PC-3 (cell line): ENCODE measurements around the gene ATP2A1. TPM values are rescaled to one million over a fixed set of nuclear protein-coding genes. Genes with fewer than 3 reads are reported as not detected.

ENCODE experiments used
- ATAC-seq: fragments of 200-7000 bp; cut with Tn5 transposase; 2 replicates; pipeline ENCODE4 v1.9.1; 2020; ENCODE audit warnings: mild to moderate bottlenecking, moderate library complexity
- BruUV-seq: library from RNA; stranded (reverse); fragments of 400-500 nt; replicated peaks from 2 replicates; lab custom pipeline; 2021; lab: Mats Ljungman, UMichigan
- CTCF ChIA-PET: fragments of 300-600 bp; sonication (Branson Sonifier 250); formaldehyde crosslinking; loops from one replicate; lab custom pipeline; 2022; ENCODE audit warnings: antibody characterized with exemption; lab: Charles Lee
- POLR2A ChIA-PET: fragments of 300-600 bp; sonication (Branson Sonifier 250); formaldehyde crosslinking; loops from one replicate; lab custom pipeline; 2022; ENCODE audit warnings: antibody characterized with exemption; ENCODE audit not compliant: unreplicated experiment; lab: Charles Lee
- DNase-seq: peaks from one replicate; pipeline ENCODE4 v3.0.0-alpha.2; 2015
- H2AFZ ChIP-seq: fragments of 300-600 bp; sonication (generic); 2 replicates; pipeline ENCODE4 v1.6.0; 2016; ENCODE audit warnings: antibody characterized with exemption, low read length
- H3F3A ChIP-seq: fragments of 300-600 bp; sonication (generic); one replicate; pipeline ENCODE4 v1.6.0; 2017; ENCODE audit warnings: antibody characterized with exemption, low read length, control low read depth, mild to moderate bottlenecking; ENCODE audit not compliant: unreplicated experiment
- H3K27ac ChIP-seq: fragments of 300-600 bp; sonication (generic); 2 replicates; pipeline ENCODE4 v1.5.1; 2016; ENCODE audit warnings: mild to moderate bottlenecking, low read length
- H3K27me3 ChIP-seq: fragments of 300-600 bp; sonication (generic); 2 replicates; pipeline ENCODE4 v1.6.1; 2016; ENCODE audit warnings: low read length, mixed read lengths
- H3K36me3 ChIP-seq: fragments of 300-600 bp; sonication (generic); 2 replicates; pipeline ENCODE4 v1.6.1; 2016; ENCODE audit warnings: low read depth, mixed run types, low read length, mixed read lengths
- H3K4me1 ChIP-seq: fragments of 300-600 bp; sonication (generic); 2 replicates; pipeline ENCODE4 v1.5.1; 2016; ENCODE audit warnings: low read length; ENCODE audit not compliant: insufficient read depth
- H3K4me2 ChIP-seq: fragments of 300-600 bp; sonication (generic); 2 replicates; pipeline ENCODE4 v1.6.0; 2016; ENCODE audit warnings: low read length
- H3K4me3 ChIP-seq: fragments of 300-600 bp; sonication (generic); 2 replicates; pipeline ENCODE4 v1.5.1; 2016; ENCODE audit warnings: mild to moderate bottlenecking, low read length, mixed read lengths
- H3K79me2 ChIP-seq: fragments of 300-600 bp; sonication (generic); 2 replicates; pipeline ENCODE4 v1.6.1; 2017; ENCODE audit warnings: low read length, mixed read lengths
- H3K9ac ChIP-seq: fragments of 300-600 bp; sonication (generic); 2 replicates; pipeline ENCODE4 v1.6.0; 2016; ENCODE audit warnings: mild to moderate bottlenecking, low read length
- H3K9me2 ChIP-seq: fragments of 300-600 bp; sonication (generic); replicated peaks from 2 replicates; pipeline ENCODE4 v1.6.1; 2016; ENCODE audit warnings: mixed run types, low read length, mixed read lengths
- H3K9me3 ChIP-seq: fragments of 300-600 bp; sonication (generic); 2 replicates; pipeline ENCODE4 v1.6.1; 2016; ENCODE audit warnings: low read length, mixed read lengths
- H4K20me1 ChIP-seq: fragments of 300-600 bp; sonication (generic); 2 replicates; pipeline ENCODE4 v1.6.1; 2016; ENCODE audit warnings: low read length, mixed read lengths
- CTCF ChIP-seq: fragments of 300-600 bp; sonication (generic); conservative IDR thresholded peaks from 2 replicates; pipeline ENCODE4 v1.5.1; 2017; ENCODE audit warnings: antibody characterized with exemption, low read depth, mild to moderate bottlenecking, low read length
- EZH2 ChIP-seq: fragments of 300-600 bp; sonication (generic); IDR thresholded peaks from one replicate; pipeline ENCODE4 v1.6.1; 2017; ENCODE audit warnings: antibody characterized with exemption, mild to moderate bottlenecking, low read length; ENCODE audit not compliant: unreplicated experiment
- EZH2phosphoT487 ChIP-seq: fragments of 300-600 bp; sonication (generic); IDR thresholded peaks from 2 replicates; pipeline ENCODE4 v1.6.1; 2018; ENCODE audit warnings: mild to moderate bottlenecking, antibody characterized with exemption, low read length, borderline replicate concordance
- intact Hi-C: fragments of 100-400 bp; cut with micrococcal nuclease; formaldehyde crosslinking; loops from 2 replicates; pipeline ENCODE4 v1.9.0; 2023
- total RNA-seq: library from RNA; depleted of rRNA; stranded (reverse); fragments of >200 nt; gene quantifications from 2 replicates; pipeline ENCODE4 v1.2.3, GENCODE V29; 2014

The ATP2A1 gene
- total RNA-seq, 1 experiment from 2014 or later = 0.87 TPM

DNA sequence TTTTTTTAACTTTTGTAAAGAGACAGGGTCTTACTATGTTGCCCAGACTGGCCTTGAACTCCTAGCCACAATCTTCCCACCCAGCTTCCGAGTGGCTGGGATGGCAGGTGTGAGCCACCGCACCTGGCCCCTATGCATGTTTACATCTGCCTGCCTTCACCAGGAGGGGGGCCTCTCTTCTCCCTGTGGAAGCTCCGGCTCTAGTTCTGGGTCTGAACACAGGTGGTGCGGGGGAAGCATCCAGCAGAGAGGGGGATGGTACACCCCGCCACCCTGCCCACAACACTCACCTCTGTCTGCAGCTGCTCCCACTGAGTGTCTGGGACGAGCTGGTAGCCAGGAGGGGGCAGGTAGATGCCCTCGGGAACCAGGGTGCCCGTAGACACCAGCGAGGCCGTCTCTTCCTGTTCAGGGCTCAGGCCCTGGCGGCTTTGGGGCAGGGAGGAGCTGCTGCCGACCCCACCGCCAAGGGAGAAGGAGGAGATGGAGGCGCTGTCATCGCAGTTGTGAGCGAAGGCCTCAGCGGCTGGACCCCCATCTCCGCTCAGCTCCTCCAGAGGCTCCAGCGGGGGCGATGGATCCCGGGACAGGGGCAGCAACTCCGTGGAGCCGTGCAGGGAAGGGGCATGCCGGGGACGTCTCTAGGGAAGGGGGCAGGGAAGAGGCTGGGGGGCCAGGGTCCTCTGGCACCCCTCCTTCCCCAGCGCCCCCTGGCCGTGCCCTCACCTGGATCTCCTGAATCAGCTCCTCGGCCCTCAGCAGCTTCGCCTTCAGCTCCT lies 35.8 kb downstream of the ATP2A1 start:
- TF ChIP-seq CTCF (no peak), EZH2 (no peak), EZH2phosphoT487 (no peak)
- no peak for ATAC-seq
- no peak overlapping the region for H3K4me3 ChIP-seq
- POLR2A ChIA-PET = no interaction called here
- H2AFZ ChIP-seq = no peak overlapping the region
- H3K4me2 ChIP-seq = no peak overlapping the region
- H3K9me2 ChIP-seq = no peaks in the 10 kb centered on the region
- no peaks in the 10 kb centered on the region for H3K79me2 ChIP-seq
- CTCF ChIA-PET = no interaction called here
- no peaks in the 10 kb centered on the region for H3F3A ChIP-seq
- BruUV-seq = no TSS peak
- peaks cover 8% of the 10 kb centered on the region for H3K4me1 ChIP-seq
- H4K20me1 ChIP-seq = no peaks in the 10 kb centered on the region
- DNase-seq = no peak
- H3K36me3 ChIP-seq = no peaks in the 10 kb centered on the region; the same call in 1 of the 2 replicates
- H3K9ac ChIP-seq = no peak overlapping the region
- no peak overlapping the region for H3K27ac ChIP-seq
- intact Hi-C loops = no loop called here
- H3K27me3 ChIP-seq = no peaks in the 10 kb centered on the region
- H3K9me3 ChIP-seq = no peaks in the 10 kb centered on the region

DNA sequence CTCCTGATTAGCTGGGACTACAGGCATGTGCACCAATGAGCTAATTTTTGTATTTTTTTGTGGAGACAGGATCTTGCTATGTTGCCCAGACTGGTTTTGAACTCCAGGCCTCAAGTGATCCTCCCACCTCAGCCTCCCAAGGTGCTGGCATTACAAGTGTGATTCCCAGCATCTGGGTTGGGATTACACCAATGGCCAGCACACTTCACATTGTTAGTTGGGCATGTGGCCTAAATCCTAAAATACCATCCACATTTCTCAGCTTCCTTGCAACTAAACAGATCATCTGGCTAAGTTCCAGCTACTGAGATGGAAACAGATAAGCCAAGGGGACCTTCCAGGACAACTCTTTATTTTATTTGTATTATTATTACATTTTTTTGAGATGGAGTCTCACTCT lies 36.9 kb downstream of the ATP2A1 start:
- Histone ChIP-seq H3K9me3 (no peaks in the 10 kb centered on the region), H3K4me2 (no peak overlapping the region), H4K20me1 (no peaks in the 10 kb centered on the region), H3K4me3 (no peak overlapping the region), H3K4me1 (peaks cover 8% of the 10 kb centered on the region), H3K27ac (no peak overlapping the region), H3K27me3 (no peaks in the 10 kb centered on the region), H3F3A (no peaks in the 10 kb centered on the region), H3K9ac (no peak overlapping the region), H3K9me2 (no peaks in the 10 kb centered on the region), H3K79me2 (no peaks in the 10 kb centered on the region), H2AFZ (no peak overlapping the region), H3K36me3 (no peaks in the 10 kb centered on the region; the same call in 1 of the 2 replicates)
- ChIA-PET POLR2A (no interaction called here), CTCF (no interaction called here)
- ATAC-seq (no peak), DNase-seq (peak; percentile 51)
- BruUV-seq = no TSS peak
- no peak for TF ChIP-seq EZH2phosphoT487
- no peak for TF ChIP-seq EZH2
- TF ChIP-seq CTCF = no peak
- intact Hi-C loops = no loop called here

DNA sequence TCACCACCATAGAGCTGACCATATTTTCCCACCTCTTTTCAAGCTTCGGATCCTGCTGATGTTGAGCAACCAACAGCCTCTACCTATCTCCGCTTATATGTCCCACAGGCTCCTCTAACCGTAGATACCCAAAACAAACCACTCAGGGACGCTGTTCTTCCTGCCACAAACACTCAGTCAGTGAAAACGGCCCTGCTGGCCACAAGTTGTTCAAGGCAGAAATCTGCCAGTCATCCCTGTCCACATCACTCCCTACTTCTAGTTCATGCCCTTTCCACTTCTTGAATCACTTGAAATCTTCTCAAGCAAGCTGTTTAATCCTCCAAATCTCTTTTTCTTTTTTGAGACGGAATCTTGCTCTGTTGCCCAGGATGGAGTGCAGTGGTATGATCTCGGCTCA lies 38.8 kb downstream of the ATP2A1 start:
- CTCF ChIA-PET = no interaction called here
- Histone ChIP-seq H3K79me2 (no peaks in the 10 kb centered on the region), H3K9ac (no peak overlapping the region), H3F3A (no peaks in the 10 kb centered on the region), H3K4me3 (no peak overlapping the region), H4K20me1 (no peaks in the 10 kb centered on the region), H3K27ac (no peak overlapping the region), H2AFZ (no peak overlapping the region), H3K4me1 (no peaks in the 10 kb centered on the region), H3K4me2 (no peak overlapping the region), H3K27me3 (no peaks in the 10 kb centered on the region), H3K9me2 (no peaks in the 10 kb centered on the region), H3K9me3 (no peaks in the 10 kb centered on the region), H3K36me3 (no peaks in the 10 kb centered on the region; the same call in 1 of the 2 replicates)
- TF ChIP-seq CTCF (no peak), EZH2phosphoT487 (no peak), EZH2 (no peak)
- POLR2A ChIA-PET = no interaction called here
- ATAC-seq (no peak), DNase-seq (no peak)
- no TSS peak for BruUV-seq
- intact Hi-C loops = no loop called here
